K562 (cell line): ENCODE measurements around the gene TADA1. TPM values are rescaled to one million over a fixed set of nuclear protein-coding genes. Genes with fewer than 3 reads are reported as not detected.
"Not testable (repeated sequence)": the region's sequence is repeated elsewhere in the genome, so short reads cannot be mapped to it uniquely, and the experiment has no call there.

Experiments used
- ATAC-seq: fragments of 200-7000 bp; cut with Tn5 transposase; 3 replicates; pipeline ENCODE4 v1.9.1; 2020; ENCODE audit warnings: moderate library complexity
- BruUV-seq: library from RNA; stranded (reverse); fragments of 400-500 nt; replicated peaks from 2 replicates; lab custom pipeline; 2021; lab: Mats Ljungman, UMichigan
- CTCF ChIA-PET: fragments of 300-600 bp; formaldehyde crosslinking; extraction: SDS; loops from one replicate; lab custom pipeline; 2021; ENCODE audit warnings: low intra/inter-chr PET ratio; lab: Yijun Ruan, JAX
- POLR2A ChIA-PET: fragments of 300-600, 350-650 bp; sonication (Branson Sonifier 250); formaldehyde crosslinking; extraction: SDS; loops from one replicate; lab custom pipeline; 2021; ENCODE audit warnings: antibody characterized with exemption, inconsistent platforms; lab: Yijun Ruan, JAX
- DNase-seq, 4 experiments: peaks; one replicate each; pipeline versions ENCODE4 v3.0.0 to v3.0.0-alpha.2; 2011 to 2018; ENCODE audit warnings: low spot score in 3 of 4, mixed read lengths in 3 of 4; ENCODE audit errors: extremely low read depth in 1 of 4
- FAIRE-seq: peaks from 2 replicates; lab custom pipeline; 2011; peaks lifted over from hg19 to GRCh38; lab: Jason Lieb, UNC
- H2AFZ ChIP-seq: 2 replicates; pipeline ENCODE4 v1.6.0; 2011; ENCODE audit warnings: low read depth, low read length, control low read depth, inconsistent platforms
- H3K27ac ChIP-seq: fragments of 200-600 bp; 3 replicates; pipeline ENCODE4 v1.8.0; 2011; ENCODE audit warnings: low read depth, mild to moderate bottlenecking, control low read depth, inconsistent platforms, low read length, moderate library complexity, mixed read lengths; ENCODE audit errors: extremely low read depth
- H3K27me3 ChIP-seq, 2 experiments: fragments of 300-600 bp in 1 of 2; 2 replicates in 1 of 2; 3 replicates in 1 of 2; pipeline versions ENCODE4 v1.6.0 to v1.8.0; 2011; ENCODE audit warnings: inconsistent platforms in 2 of 2, low read length in 2 of 2, mild to moderate bottlenecking in 1 of 2, mixed read lengths in 1 of 2, moderate library complexity in 1 of 2; ENCODE audit not compliant: control insufficient read depth in 2 of 2, insufficient read depth in 2 of 2
- H3K36me3 ChIP-seq: fragments of 300-600 bp; 3 replicates; pipeline ENCODE4 v1.8.0; 2011; ENCODE audit warnings: mild to moderate bottlenecking, low read length, inconsistent platforms; ENCODE audit not compliant: control insufficient read depth, insufficient read depth
- H3K4me1 ChIP-seq, 2 experiments: fragments of 200-600 bp in 1 of 2; replicated peaks in 1 of 2; 2 replicates in 1 of 2; 3 replicates in 1 of 2; pipeline versions ENCODE4 v1.5.1 to v1.8.0; 2011; ENCODE audit warnings: inconsistent platforms in 2 of 2, low read length in 2 of 2, mild to moderate bottlenecking in 1 of 2, mixed read lengths in 1 of 2, moderate library complexity in 1 of 2; ENCODE audit not compliant: control insufficient read depth in 2 of 2, insufficient read depth in 2 of 2
- H3K4me2 ChIP-seq: 2 replicates; pipeline ENCODE4 v1.6.1; 2011; ENCODE audit warnings: low read length, control low read depth, inconsistent platforms, mixed read lengths; ENCODE audit not compliant: insufficient read depth
- H3K4me3 ChIP-seq: fragments of 200-600 bp; sonication (generic), shearing (Covaris generic); 2 replicates; pipeline ENCODE4 v1.5.1; 2016; ENCODE audit warnings: control low read depth, inconsistent platforms
- H3K79me2 ChIP-seq: fragments of 200-600 bp; 3 replicates; pipeline ENCODE4 v1.8.0; 2011; ENCODE audit warnings: low read length, inconsistent platforms; ENCODE audit not compliant: control insufficient read depth, insufficient read depth
- H3K9ac ChIP-seq, 2 experiments: 2 replicates each; pipeline versions ENCODE4 v1.6.0 to v1.6.1; 2011; ENCODE audit warnings: low read depth in 2 of 2, low read length in 2 of 2, control low read depth in 1 of 2, inconsistent platforms in 1 of 2, mild to moderate bottlenecking in 1 of 2, mixed read lengths in 1 of 2; ENCODE audit not compliant: insufficient read depth in 1 of 2
- H3K9me1 ChIP-seq: one replicate; pipeline ENCODE4 v1.6.0; 2011; ENCODE audit warnings: inconsistent platforms, mild to moderate bottlenecking, low read length, moderate library complexity; ENCODE audit not compliant: control insufficient read depth, insufficient read depth
- H3K9me3 ChIP-seq: replicated peaks from 2 replicates; pipeline ENCODE4 v1.5.1; 2011; ENCODE audit warnings: low read depth, low read length, inconsistent platforms; ENCODE audit not compliant: control insufficient read depth, insufficient read depth
- H4K20me1 ChIP-seq: replicated peaks from 2 replicates; pipeline ENCODE4 v1.6.1; 2011; ENCODE audit warnings: low read length, inconsistent platforms, mixed read lengths; ENCODE audit not compliant: control insufficient read depth, insufficient read depth
- C11orf30 ChIP-seq: fragments of 450-650 bp; IDR thresholded peaks from 2 replicates; pipeline ENCODE4 v1.6.1; 2016; ENCODE audit warnings: low read depth, mild to moderate bottlenecking
- CC2D1A ChIP-seq: fragments of 450-650 bp; IDR thresholded peaks from 2 replicates; pipeline ENCODE4 v1.6.1; 2017; ENCODE audit warnings: mild to moderate bottlenecking
- MAFG ChIP-seq: fragments of 450-650 bp; conservative IDR thresholded peaks from 2 replicates; pipeline ENCODE4 v1.6.1; 2016; ENCODE audit warnings: missing genetic modification characterization, missing compliant biosample characterization
- MBD2 ChIP-seq: sonication (generic); IDR thresholded peaks from 2 replicates; pipeline ENCODE4 v1.6.1; 2016; ENCODE audit warnings: low read depth, borderline replicate concordance
- NFYB ChIP-seq: IDR thresholded peaks from 2 replicates; pipeline ENCODE4 v1.6.1; 2011; ENCODE audit warnings: mild to moderate bottlenecking, moderate library complexity; ENCODE audit not compliant: insufficient read length; ENCODE audit errors: extremely low read depth
- ZNF316 ChIP-seq: fragments of 450-650 bp; IDR thresholded peaks from 2 replicates; pipeline ENCODE4 v1.6.1; 2016
- WGBS: fragments of 100-300 bp; shearing (Covaris generic); methylation state at CpG from one replicate; pipeline ENCODE4 v1.1.6; 2016; ENCODE audit warnings: low coverage, mixed read lengths; ENCODE audit not compliant: insufficient coverage; ENCODE audit errors: missing lambda C conversion rate; 5-methylcytosine and 5-hydroxymethylcytosine counted together
- in situ Hi-C: fragments of 300-500 bp; cut with MboI; formaldehyde crosslinking; loops from 4 replicates; pipeline ENCODE4 v1.15.0; 2018; ENCODE audit warnings: inconsistent platforms, mixed read lengths
- intact Hi-C: fragments of 100-400 bp; cut with micrococcal nuclease; formaldehyde crosslinking; loops from 2 replicates; pipeline ENCODE4 v1.14.2; 2022
- polyA plus RNA-seq, 8 experiments: library from polyadenylated mRNA; depleted of rRNA in 4 of 8; stranded (reverse) in 5 of 8; unstranded in 3 of 8; fragments of >200 nt; fragmentation: Nextera tagmentation in 2 of 8; fragmentation: Illumina TruSeq in 1 of 8; extraction: Ambion mirVana in 2 of 8; extraction: Trizol in 1 of 8; gene quantifications; 2 replicates each; pipeline versions ENCODE4 v1.2.1 to v1.2.3, GENCODE V29; 2011 to 2014; ENCODE audit warnings: inconsistent platforms in 1 of 8, missing spikeins in 1 of 8
- total RNA-seq, 7 experiments: library from RNA; depleted of rRNA in 6 of 7; stranded (reverse); fragments of >200 nt in 6 of 7; fragmentation: Illumina TruSeq in 2 of 7; extraction: Trizol in 2 of 7; gene quantifications; 2 replicates each; pipeline versions ENCODE4 v1.2.1 to v1.2.3, GENCODE V29; 2011 to 2021; ENCODE audit warnings: low replicate concordance in 1 of 7

Gene TADA1
- total and polyA plus RNA-seq, 9 of the 15 experiments (the other 6 are each of a cell fraction or from before 2014, with no cell fraction given), result 15.9 to 76.5 (median 28.7) TPM

DNA sequence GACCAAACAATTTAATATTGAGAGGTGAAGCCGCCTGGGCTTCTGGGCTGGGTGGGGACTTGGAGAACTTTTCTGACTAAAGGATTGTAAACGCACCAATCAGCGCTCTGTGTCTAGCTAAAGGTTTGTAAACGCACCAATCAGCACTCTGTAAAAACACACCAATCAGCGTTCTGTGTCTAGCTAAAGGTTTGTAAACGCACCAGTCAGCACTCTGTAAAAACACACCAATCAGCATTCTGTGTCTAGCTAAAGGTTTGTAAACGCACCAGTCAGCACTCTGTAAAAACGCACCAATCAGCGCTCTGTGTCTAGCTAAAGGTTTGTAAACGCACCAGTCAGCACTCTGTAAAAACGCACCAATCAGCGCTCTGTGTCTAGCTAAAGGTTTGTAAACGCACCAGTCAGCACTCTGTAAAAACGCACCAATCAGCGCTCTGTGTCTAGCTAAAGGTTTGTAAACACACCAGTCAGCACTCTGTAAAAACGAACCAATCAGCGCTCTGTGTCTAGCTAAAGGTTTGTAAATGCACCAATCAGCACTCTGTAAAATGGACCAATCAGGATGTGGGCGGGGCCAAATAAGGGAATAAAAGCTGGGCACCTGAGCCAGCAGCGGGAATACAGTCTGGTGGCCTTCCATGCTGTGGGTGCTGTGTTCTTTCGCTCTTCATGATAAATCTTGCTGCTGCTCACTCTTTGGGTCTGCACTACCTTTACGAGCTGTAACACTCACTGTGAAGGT, 2.3 kb upstream of the TADA1 start:
- H3K4me2 ChIP-seq, H3K36me3 ChIP-seq, H3K27ac ChIP-seq, CTCF ChIA-PET, FAIRE-seq, DNase-seq, H2AFZ ChIP-seq, H3K4me3 ChIP-seq, H3K9me3 ChIP-seq: not testable (repeated sequence)
- peaks cover 9 to 13% of the 10 kb centered on the region in 2 experiments; a peak in 4 of 5 replicates for H3K4me1 ChIP-seq
- TF ChIP-seq CC2D1A (0 out of 2 replicates have a peak, but pooled peaks have one; percentile 42), MBD2 (0 out of 2 replicates have a peak, but pooled peaks have one; percentile 26), C11orf30 (peak; percentile 16; the same call in 1 of the 2 replicates), NFYB (peak; percentile 56), ZNF316 (peak; percentile 76), MAFG (tag) (0 out of 2 replicates have a peak, but pooled peaks have one; percentile 29)
- TF ChIP-seq, all 486 proteins: peak for 6; not testable (repeated sequence) for 480
- 86% methylated on average over 17 of the region's 21 CpGs for WGBS
- H3K9me1 ChIP-seq, BruUV-seq, in situ Hi-C loops, H3K9ac ChIP-seq, ATAC-seq, H3K27me3 ChIP-seq, H4K20me1 ChIP-seq, intact Hi-C loops: not testable (repeated sequence)
- H3K79me2 ChIP-seq, result peaks cover 27% of the 10 kb centered on the region
- POLR2A ChIA-PET, result interaction anchor here (1.2 kb wide), 1 partner anchor 15 kb away, joined by 4 read pairs; no protein-coding TSS in a partner anchor
